ENCODE measurements around the gene MAPKAP1. TPM values are rescaled to one million over a fixed set of nuclear protein-coding genes. Genes with fewer than 3 reads are reported as not detected.

The MAPKAP1 gene
- total RNA-seq, 4 donors from 2014 or later, result 76.5 to 141 (median 87.5) TPM

GRCh38 chr9:125410522-125410894 is 296.5 kb downstream of the MAPKAP1 start:
- Histone ChIP-seq H3K27ac (no peak overlapping the region), H3K27me3 (no peaks in the 10 kb centered on the region), H3K4me1 (peaks cover 0 to 16% (median 0%) of the 10 kb centered on the region in 3 donors), H3K36me3 (no peaks in the 10 kb centered on the region), H3K4me3 (peak overlapping the region in 1 of 2 donors; percentile 34), H3K9me3 (no peaks in the 10 kb centered on the region)
- no peak for TF ChIP-seq CTCF (IDR thresholded peaks at IDR 0.05)
- WGBS, 2 donors (ENCODE audit: low coverage in 1 of 2), result 60% methylated on average over 2 of the region's 24 CpGs; no CpG with 5 or more reads in 1 of the 2 donors
- no peak for ATAC-seq

- Histone ChIP-seq H3K27ac (no peak overlapping the region), H3K9me3 (no peaks in the 10 kb centered on the region), H3K27me3 (no peaks in the 10 kb centered on the region), H3K4me1 (peaks cover 0 to 16% (median 0%) of the 10 kb centered on the region in 3 donors), H3K4me3 (peak overlapping the region in 1 of 2 donors; percentile 34), H3K36me3 (no peaks in the 10 kb centered on the region)
- TF ChIP-seq POLR2AphosphoS5 (IDR thresholded peaks at IDR 0.05) (no peak), EP300 (IDR thresholded peaks at IDR 0.05) (no peak)
- WGBS, 2 donors (ENCODE audit: low coverage in 1 of 2), result 84 to 94% methylated on average over 2 to 7 of the region's 13 CpGs
- ATAC-seq, result no peak
Measured at GRCh38 chr9:125409637-125410521, 297.1 kb downstream of the MAPKAP1 start.

- H3K27me3 ChIP-seq, result no peaks in the 10 kb centered on the region
- no peak for TF ChIP-seq EP300 (IDR thresholded peaks at IDR 0.05)
- no peak for TF ChIP-seq POLR2A (IDR thresholded peaks at IDR 0.05)
- TF ChIP-seq CTCF (IDR thresholded peaks at IDR 0.05), result no peak
- TF ChIP-seq POLR2AphosphoS5 (IDR thresholded peaks at IDR 0.05), result no peak
- no CpG with 5 or more reads among the region's 20 CpGs for WGBS, 2 donors (ENCODE audit: low coverage in 1 of 2)
- peaks cover 0 to 16% (median 0%) of the 10 kb centered on the region in 3 donors for H3K4me1 ChIP-seq
- H3K4me3 ChIP-seq, result no peak overlapping the region
- no peak overlapping the region for H3K27ac ChIP-seq
- H3K9me3 ChIP-seq, result no peaks in the 10 kb centered on the region
- H3K36me3 ChIP-seq, result no peaks in the 10 kb centered on the region
- ATAC-seq, result no peak
Measured at GRCh38 chr9:125409217-125409636, 297.8 kb downstream of the MAPKAP1 start.

GRCh38 chr9:125407974-125408900 is 298.8 kb downstream of the MAPKAP1 start:
- peak; percentile 87 for ATAC-seq
- Histone ChIP-seq H3K9me3 (no peaks in the 10 kb centered on the region), H3K4me1 (peaks cover 0 to 16% (median 0%) of the 10 kb centered on the region in 3 donors), H3K27ac (peak overlapping the region in 2 of 4 donors; percentile 52 to 65), H3K27me3 (no peaks in the 10 kb centered on the region), H3K36me3 (no peaks in the 10 kb centered on the region), H3K4me3 (peak overlapping the region; percentile 40 to 76)
- WGBS, 2 donors (ENCODE audit: low coverage in 1 of 2), result 11 to 60% methylated on average over 1 to 7 of the region's 104 CpGs
- TF ChIP-seq POLR2AphosphoS5 (IDR thresholded peaks at IDR 0.05), result no peak
- no peak for TF ChIP-seq EP300 (IDR thresholded peaks at IDR 0.05)
- peak in 3 of 4 experiments; percentile 88 to 91 (median 91) for TF ChIP-seq CTCF (IDR thresholded peaks at IDR 0.05)
- no peak for TF ChIP-seq POLR2A (IDR thresholded peaks at IDR 0.05)

GRCh38 chr9:125407432-125407973 is 299.5 kb downstream of the MAPKAP1 start:
- peak overlapping the region in 1 of 2 donors; percentile 76 for H3K4me3 ChIP-seq
- peaks cover 0 to 16% (median 0%) of the 10 kb centered on the region in 3 donors for H3K4me1 ChIP-seq
- no peaks in the 10 kb centered on the region for H3K36me3 ChIP-seq
- no peak for TF ChIP-seq POLR2A (IDR thresholded peaks at IDR 0.05)
- no peak for TF ChIP-seq EP300 (IDR thresholded peaks at IDR 0.05)
- TF ChIP-seq CTCF (IDR thresholded peaks at IDR 0.05), result no peak
- TF ChIP-seq POLR2AphosphoS5 (IDR thresholded peaks at IDR 0.05), result no peak
- 22 to 31% methylated on average over 4 to 7 of the region's 17 CpGs for WGBS, 2 donors (ENCODE audit: low coverage in 1 of 2)
- H3K27me3 ChIP-seq, result no peaks in the 10 kb centered on the region
- peak overlapping the region in 1 of 4 donors; percentile 65 for H3K27ac ChIP-seq
- peak; percentile 2 for ATAC-seq
- no peaks in the 10 kb centered on the region for H3K9me3 ChIP-seq

Measured in gastroesophageal sphincter (tissue), 4 donors.